ENCODE measurements around the gene KLHL5. TPM values are rescaled to one million over a fixed set of nuclear protein-coding genes. Genes with fewer than 3 reads are reported as not detected.
A peak's percentile ranks its signal among the peaks of the same experiment; 100 is the strongest.

The KLHL5 gene
- total RNA-seq, 1 experiment from 2014 or later, result 50.3 TPM

DNA sequence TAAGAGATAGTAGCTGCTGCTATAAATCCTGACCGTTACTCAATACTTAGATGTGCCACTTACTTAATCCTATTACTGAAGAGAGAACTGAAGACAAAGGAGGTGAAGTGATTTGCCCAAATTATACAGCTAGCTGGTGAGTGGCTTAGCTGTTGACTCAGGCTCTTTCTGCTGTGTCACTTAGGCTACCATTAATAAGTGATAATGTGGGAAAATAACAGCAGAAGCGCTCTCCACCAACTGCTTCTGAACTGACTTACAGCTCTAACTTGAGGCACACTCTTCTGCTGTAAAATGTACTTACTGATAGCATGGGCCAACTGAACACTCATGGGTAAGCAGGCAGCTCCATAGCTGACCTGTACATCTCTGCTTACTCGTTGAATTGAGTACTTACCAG, 7.5 kb upstream of the KLHL5 start:
- DNase-seq, result no peak
- H3K4me1 ChIP-seq, result no peaks in the 10 kb centered on the region
- no peak overlapping the region for H3K27ac ChIP-seq
- no peaks in the 10 kb centered on the region for H3K9me3 ChIP-seq (replicated peaks)
- no peaks in the 10 kb centered on the region; the same call in none of the 2 replicates for H3K36me3 ChIP-seq
- no peak overlapping the region for H3K4me3 ChIP-seq
- no peaks in the 10 kb centered on the region for H3K27me3 ChIP-seq

DNA sequence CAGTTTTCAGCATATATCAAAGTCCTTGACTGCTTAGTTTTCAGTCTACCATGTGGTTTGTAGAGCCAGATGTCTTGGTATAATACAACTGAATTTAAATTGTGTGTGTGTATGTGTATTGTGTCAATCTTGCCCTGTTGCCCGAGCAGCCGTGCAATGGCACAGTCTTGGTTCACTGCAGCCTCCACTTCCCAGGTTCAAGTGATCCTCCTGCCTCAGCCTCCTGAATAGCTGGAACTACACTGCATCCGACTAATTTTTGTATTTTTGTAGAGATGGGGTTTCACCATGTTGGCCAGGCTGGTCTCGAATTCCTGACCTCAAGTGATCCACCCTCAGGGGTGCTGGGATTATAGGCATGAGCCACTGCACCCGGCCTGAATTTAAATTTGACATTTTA, 6.0 kb upstream of the KLHL5 start:
- H3K36me3 ChIP-seq, result no peaks in the 10 kb centered on the region; the same call in none of the 2 replicates
- no peak overlapping the region for H3K4me3 ChIP-seq
- no peak overlapping the region for H3K27ac ChIP-seq
- H3K4me1 ChIP-seq, result no peaks in the 10 kb centered on the region
- no peak for DNase-seq
- no peaks in the 10 kb centered on the region for H3K27me3 ChIP-seq
- no peaks in the 10 kb centered on the region for H3K9me3 ChIP-seq (replicated peaks)

DNA sequence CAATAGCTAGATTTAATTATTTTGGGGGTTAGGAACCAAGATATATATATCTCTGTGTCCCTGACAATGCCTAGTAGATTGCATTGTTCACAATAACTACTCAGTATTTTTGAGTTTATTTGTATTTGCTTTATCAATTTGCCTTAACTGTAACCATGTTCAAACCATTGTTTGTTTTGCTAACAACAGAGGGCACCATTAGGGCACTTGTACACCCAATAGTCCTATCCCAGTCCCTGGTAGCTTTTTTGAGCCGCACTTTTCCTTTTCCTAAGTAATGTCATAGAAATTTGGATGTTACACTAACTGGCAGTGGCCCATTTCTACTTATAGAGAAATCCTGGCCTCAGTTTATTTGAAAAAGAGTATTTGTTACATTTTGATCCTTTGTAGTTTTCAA, 575 bp upstream of the KLHL5 start:
- no peaks in the 10 kb centered on the region for H3K9me3 ChIP-seq (replicated peaks)
- H3K4me1 ChIP-seq, result peaks cover 4% of the 10 kb centered on the region; the same call in 1 of the 2 replicates
- H3K4me3 ChIP-seq, result no peak overlapping the region
- DNase-seq, result no peak
- no peaks in the 10 kb centered on the region for H3K36me3 ChIP-seq
- H3K27ac ChIP-seq, result no peak overlapping the region
- H3K27me3 ChIP-seq, result no peaks in the 10 kb centered on the region

DNA sequence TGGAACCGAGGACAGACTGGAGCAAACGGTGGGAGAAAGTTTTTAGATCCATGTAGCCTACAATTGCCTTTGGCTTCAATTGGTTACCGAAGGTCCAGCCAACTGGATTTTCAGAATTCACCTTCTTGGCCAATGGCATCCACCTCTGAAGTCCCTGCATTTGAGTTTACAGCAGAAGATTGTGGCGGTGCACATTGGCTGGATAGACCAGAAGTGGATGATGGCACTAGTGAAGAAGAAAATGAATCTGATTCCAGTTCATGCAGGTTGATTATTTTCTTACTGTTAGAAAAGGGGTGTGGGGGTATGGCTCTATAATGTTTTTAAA, 702 bp downstream of the KLHL5 start:
- Histone ChIP-seq H3K27ac (no peak overlapping the region), H3K9me3 (replicated peaks) (no peaks in the 10 kb centered on the region), H3K4me3 (no peak overlapping the region), H3K27me3 (no peaks in the 10 kb centered on the region), H3K4me1 (peaks cover 4% of the 10 kb centered on the region; the same call in 1 of the 2 replicates), H3K36me3 (no peaks in the 10 kb centered on the region)
- DNase-seq, result no peak

DNA sequence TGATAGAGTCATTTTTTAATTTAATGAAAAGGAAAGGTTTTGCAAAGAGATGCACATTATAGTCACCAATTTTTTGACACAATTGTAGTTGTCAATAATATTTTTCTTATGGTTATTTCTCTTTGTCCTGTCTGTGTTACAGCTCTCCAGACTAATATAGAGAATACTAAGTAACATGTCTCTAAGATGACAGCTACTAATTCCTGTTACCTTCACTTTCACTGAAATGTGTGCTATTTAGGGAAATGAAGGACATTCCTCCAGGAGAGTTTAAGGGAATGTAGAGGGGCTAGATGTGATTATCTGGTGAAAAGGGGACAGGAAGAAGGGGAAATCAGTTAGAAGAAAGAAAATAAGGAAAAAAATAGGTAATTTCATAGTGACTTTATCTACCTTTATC, 1.4 kb downstream of the KLHL5 start:
- H3K27me3 ChIP-seq, result no peaks in the 10 kb centered on the region
- no peak overlapping the region for H3K27ac ChIP-seq
- peaks cover 4% of the 10 kb centered on the region; the same call in 1 of the 2 replicates for H3K4me1 ChIP-seq
- H3K4me3 ChIP-seq, result no peak overlapping the region
- H3K36me3 ChIP-seq, result no peaks in the 10 kb centered on the region
- DNase-seq, result no peak
- no peaks in the 10 kb centered on the region for H3K9me3 ChIP-seq (replicated peaks)

DNA sequence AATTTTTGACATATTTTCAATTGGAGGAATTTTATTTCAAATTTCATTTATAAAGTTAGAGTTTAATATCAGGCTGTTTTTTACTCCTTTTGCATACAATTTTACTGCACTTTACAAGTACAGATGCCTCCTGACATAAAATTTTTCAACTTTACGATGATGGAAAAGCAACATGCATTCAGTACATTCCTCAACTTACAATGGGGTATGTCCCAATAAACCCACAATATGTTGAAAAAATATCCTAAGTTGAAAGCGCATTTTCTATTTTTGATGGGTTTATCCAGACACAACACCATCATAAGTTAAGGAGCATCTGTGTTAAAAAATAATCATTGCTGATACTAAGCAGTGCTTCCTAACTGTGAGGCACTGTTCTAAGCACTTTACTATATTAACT, 4.3 kb downstream of the KLHL5 start:
- H3K4me3 ChIP-seq, result no peak overlapping the region
- H3K27me3 ChIP-seq, result no peaks in the 10 kb centered on the region
- DNase-seq, result no peak
- peaks cover 4% of the 10 kb centered on the region; the same call in 1 of the 2 replicates for H3K4me1 ChIP-seq
- no peaks in the 10 kb centered on the region for H3K9me3 ChIP-seq (replicated peaks)
- H3K27ac ChIP-seq, result no peak overlapping the region
- H3K36me3 ChIP-seq, result no peaks in the 10 kb centered on the region

DNA sequence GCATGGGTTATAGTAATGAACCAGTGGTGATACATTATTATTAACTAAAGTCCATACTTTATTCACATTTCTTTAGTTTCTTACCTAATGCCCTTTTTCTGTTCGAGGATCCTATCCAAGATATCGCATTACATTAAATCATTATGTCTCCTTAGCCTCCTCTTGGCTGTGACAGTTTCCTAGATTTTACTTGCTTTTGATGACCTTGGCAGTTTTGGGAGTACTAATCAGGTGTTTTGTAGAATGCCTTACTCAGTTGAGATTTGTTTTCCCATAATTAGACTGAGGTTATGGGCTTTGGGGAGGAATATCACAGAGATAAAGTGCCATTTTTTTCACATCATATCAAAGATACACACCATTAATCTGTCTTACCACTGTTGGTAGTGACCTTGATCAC, 5.0 kb downstream of the KLHL5 start:
- H3K4me3 ChIP-seq, result no peak overlapping the region
- no peaks in the 10 kb centered on the region for H3K9me3 ChIP-seq (replicated peaks)
- peaks cover 1% of the 10 kb centered on the region; the same call in 1 of the 2 replicates for H3K4me1 ChIP-seq
- H3K27me3 ChIP-seq, result no peaks in the 10 kb centered on the region
- H3K36me3 ChIP-seq, result no peaks in the 10 kb centered on the region
- H3K27ac ChIP-seq, result no peak overlapping the region
- no peak for DNase-seq

DNA sequence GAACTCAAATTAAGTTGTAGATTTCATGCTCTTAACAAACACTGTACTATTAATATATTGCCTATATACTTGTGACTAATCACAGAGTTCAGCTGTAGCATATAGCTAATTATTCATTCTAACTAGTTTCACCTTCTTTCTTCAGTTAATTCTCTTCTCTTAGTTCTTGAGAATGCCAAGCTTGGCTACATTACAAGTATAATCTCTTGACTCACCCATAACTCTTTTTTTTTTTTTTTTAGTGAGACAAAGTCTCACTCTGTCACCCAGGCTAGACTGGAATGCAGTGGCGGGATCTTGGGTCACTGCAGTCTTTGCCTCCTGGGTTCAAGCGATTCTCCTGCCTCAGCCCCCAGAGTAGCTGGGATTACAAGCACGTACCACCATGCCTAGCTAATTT, 5.4 kb downstream of the KLHL5 start:
- no peak overlapping the region for H3K27ac ChIP-seq
- H3K36me3 ChIP-seq, result no peaks in the 10 kb centered on the region
- H3K27me3 ChIP-seq, result no peaks in the 10 kb centered on the region
- H3K4me1 ChIP-seq, result no peaks in the 10 kb centered on the region
- DNase-seq, result no peak
- H3K4me3 ChIP-seq, result no peak overlapping the region
- H3K9me3 ChIP-seq (replicated peaks), result no peaks in the 10 kb centered on the region

DNA sequence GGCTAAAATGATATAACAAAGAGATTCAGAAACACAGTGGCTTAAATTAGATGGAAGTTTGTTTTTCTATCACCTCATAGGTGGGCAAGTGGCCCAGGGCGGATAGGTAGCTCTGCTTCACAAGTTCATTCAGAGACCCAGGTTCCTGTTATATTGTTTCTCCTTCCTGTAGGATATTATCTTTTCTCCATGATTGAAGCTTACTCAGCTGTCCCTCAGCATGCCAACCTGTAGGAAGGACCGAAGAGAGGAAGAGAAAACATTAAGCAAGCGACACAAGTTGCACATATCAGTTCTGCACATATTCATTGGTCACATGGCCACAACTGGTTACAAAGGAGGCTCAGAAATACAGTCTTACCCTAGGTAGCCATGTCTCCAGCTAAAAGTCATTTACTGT, 6.9 kb downstream of the KLHL5 start:
- Histone ChIP-seq H3K4me1 (no peaks in the 10 kb centered on the region), H3K36me3 (no peaks in the 10 kb centered on the region)

DNA sequence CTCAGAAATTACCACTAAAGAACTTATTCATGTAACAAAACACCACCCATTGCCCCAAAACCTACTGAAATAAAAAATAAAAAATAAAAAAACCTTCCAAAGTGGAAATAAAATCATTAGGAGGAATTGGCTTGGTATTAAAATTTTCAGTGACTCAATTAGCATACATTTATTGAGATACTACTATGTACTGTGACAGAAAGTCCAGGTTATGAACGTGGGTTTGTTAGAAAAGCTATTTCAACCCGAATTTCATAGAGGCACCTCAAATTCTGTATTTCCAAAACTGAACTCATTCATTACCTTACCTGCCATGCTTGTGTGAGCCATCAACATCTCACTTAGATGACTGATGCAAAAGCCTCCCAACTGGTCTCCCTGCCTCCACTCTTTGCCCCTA, 16.8 kb downstream of the KLHL5 start:
- Histone ChIP-seq H3K27me3 (no peaks in the 10 kb centered on the region), H3K9me3 (replicated peaks) (no peaks in the 10 kb centered on the region), H3K36me3 (peaks cover 16% of the 10 kb centered on the region), H3K27ac (no peak overlapping the region), H3K4me1 (0 out of 2 replicates have a peak, but pooled peaks cover 3% of the 10 kb centered on the region), H3K4me3 (no peak overlapping the region)
- no peak for DNase-seq

More for the DNA sequence above, 6.9 kb downstream of the KLHL5 start:
- H3K9me3 ChIP-seq (replicated peaks), result no peaks in the 10 kb centered on the region
- no peak for DNase-seq
- H3K27me3 ChIP-seq, result no peaks in the 10 kb centered on the region
- no peak overlapping the region for H3K4me3 ChIP-seq
- no peak overlapping the region for H3K27ac ChIP-seq

DNA sequence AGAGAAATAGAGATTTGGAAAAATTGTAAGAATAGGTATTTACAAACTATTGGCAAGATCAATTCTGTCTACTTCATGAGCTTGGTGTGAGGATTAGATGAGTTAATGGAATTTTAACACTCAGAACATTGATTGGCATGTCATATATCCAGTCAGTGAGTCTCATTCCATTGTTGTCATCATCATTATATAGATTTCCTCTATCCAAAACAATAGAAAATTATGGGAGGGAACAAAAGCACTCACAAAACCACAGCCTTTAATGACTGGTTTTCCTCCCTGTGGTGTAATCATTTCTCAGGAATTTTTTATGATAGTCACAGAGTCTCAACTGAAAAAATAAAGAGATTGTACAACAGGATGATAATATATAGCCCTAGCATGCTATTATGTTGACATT, 21.1 kb downstream of the KLHL5 start:
- no peak overlapping the region for H3K27ac ChIP-seq
- no peaks in the 10 kb centered on the region for H3K27me3 ChIP-seq
- H3K9me3 ChIP-seq (replicated peaks), result no peaks in the 10 kb centered on the region
- peaks cover 26% of the 10 kb centered on the region for H3K36me3 ChIP-seq
- no peak overlapping the region for H3K4me3 ChIP-seq
- peaks cover 14% of the 10 kb centered on the region; the same call in 1 of the 2 replicates for H3K4me1 ChIP-seq
- DNase-seq, result no peak

DNA sequence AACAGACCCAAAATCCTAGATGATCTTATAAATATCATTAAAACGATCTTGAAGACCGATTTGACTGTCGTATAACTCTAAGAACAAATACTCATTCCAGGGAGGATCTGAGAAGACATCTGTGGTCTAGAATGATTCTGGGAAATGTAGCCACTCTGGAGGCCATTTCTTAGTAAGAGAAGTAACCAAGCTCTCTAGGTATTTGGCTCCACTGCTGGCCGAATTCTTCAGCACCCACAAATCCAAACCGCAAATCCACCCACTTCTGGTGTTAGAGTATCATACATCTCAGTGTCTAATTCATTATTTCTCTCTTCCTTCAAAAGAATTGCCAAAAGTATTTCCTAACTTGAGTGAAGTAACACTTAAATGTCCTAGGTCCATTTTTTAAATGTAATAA, 23.9 kb downstream of the KLHL5 start:
- Histone ChIP-seq H3K27ac (no peak overlapping the region), H3K4me1 (peaks cover 16% of the 10 kb centered on the region; the same call in 1 of the 2 replicates), H3K36me3 (peaks cover 31% of the 10 kb centered on the region), H3K4me3 (no peak overlapping the region), H3K9me3 (replicated peaks) (no peaks in the 10 kb centered on the region), H3K27me3 (no peaks in the 10 kb centered on the region)
- peak in 1 of 2 experiments; percentile 12 for DNase-seq

DNA sequence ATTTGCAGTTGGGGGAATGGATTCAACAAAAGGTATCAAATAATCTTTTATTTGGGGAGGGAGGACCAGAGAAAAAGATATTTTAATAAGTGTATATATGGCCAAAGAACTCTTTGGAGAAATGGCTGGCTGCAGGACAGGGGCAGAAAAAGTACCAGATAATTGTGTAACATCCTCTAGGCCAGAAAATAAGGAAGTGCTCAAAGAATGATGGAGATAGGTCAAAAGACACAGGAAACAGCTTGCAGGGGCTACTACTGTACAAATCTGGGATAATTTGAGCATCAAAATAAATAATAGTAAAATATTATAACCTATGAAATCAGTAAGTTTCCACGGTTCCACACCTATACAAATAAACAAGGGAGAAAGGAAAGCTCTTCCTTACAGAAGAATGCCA, 34.8 kb downstream of the KLHL5 start:
- H3K27me3 ChIP-seq, result no peaks in the 10 kb centered on the region
- H3K36me3 ChIP-seq, result peaks cover 10% of the 10 kb centered on the region
- H3K4me3 ChIP-seq, result no peak overlapping the region
- H3K9me3 ChIP-seq (replicated peaks), result no peaks in the 10 kb centered on the region
- no peak for DNase-seq
- no peaks in the 10 kb centered on the region for H3K4me1 ChIP-seq
- H3K27ac ChIP-seq, result no peak overlapping the region

DNA sequence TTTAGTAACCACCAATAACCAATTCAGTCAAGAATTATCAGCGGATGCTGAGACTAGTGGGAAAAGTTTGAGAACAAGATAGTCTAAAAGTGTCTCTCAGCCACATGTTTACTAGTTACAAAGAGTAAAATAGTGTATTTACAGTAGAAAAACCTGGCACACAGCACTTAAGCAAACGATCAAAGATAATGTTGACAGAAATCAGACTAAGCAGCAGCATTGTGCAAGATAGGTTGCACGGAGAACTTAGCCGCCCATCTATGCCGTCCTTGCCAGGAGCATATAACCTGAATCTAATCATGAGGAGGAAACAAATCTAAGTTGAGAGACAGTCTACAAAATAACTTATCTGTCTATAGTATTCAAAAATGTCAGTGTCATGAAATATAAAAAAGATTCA, 35.3 kb downstream of the KLHL5 start:
- Histone ChIP-seq H3K4me3 (no peak overlapping the region), H3K4me1 (no peaks in the 10 kb centered on the region), H3K9me3 (replicated peaks) (no peaks in the 10 kb centered on the region), H3K36me3 (peaks cover 10% of the 10 kb centered on the region), H3K27ac (no peak overlapping the region), H3K27me3 (no peaks in the 10 kb centered on the region)
- DNase-seq, result no peak

DNA sequence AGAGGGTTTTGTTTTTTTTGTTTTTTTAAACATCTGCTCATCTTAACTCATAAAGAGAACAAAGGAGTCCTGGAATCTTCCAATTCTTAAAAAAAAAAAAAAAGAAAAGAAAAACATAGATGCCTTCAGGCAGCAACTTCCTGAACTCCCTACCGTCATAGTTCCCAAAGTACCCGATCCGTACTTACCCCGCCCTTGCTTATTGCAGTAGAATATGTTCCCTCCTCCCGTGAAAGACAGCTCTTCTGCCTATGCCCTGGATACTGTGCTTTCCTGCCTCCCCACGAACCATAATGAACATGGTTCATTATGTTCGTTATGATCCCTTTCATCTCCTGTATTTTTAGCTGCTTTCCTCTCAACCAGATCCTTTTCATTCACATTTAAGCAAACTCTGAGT, 40.3 kb downstream of the KLHL5 start:
- DNase-seq, result no peak
- H3K4me1 ChIP-seq, result peaks cover 3% of the 10 kb centered on the region; the same call in 1 of the 2 replicates
- no peaks in the 10 kb centered on the region for H3K9me3 ChIP-seq (replicated peaks)
- H3K36me3 ChIP-seq, result peaks cover 16% of the 10 kb centered on the region
- H3K27ac ChIP-seq, result no peak overlapping the region
- no peak overlapping the region for H3K4me3 ChIP-seq
- H3K27me3 ChIP-seq, result no peaks in the 10 kb centered on the region

DNA sequence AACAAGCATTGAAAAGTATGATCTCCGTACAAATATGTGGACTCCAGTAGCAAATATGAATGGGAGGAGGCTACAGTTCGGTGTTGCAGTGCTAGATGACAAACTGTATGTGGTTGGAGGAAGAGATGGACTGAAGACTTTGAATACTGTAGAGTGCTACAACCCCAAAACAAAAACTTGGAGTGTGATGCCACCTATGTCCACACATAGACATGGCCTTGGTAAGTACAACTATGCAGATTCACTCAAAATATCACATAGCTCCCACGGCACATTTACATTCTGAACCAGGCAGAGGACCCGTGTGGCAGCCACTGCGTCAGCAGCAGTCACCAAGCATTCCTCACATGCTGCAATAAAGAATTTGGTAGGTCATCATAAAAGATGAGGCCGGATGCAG, 41.3 kb downstream of the KLHL5 start:
- H3K36me3 ChIP-seq, result peaks cover 19% of the 10 kb centered on the region
- H3K4me3 ChIP-seq, result no peak overlapping the region
- DNase-seq, result no peak
- no peak overlapping the region for H3K27ac ChIP-seq
- no peaks in the 10 kb centered on the region for H3K9me3 ChIP-seq (replicated peaks)
- no peaks in the 10 kb centered on the region for H3K27me3 ChIP-seq
- peaks cover 3% of the 10 kb centered on the region; the same call in 1 of the 2 replicates for H3K4me1 ChIP-seq

All from SJCRH30 (cell line).